Stimulated activated CD4-positive, alpha-beta T cell treated with anti-CD3 and anti-CD28 coated beads, Interleukin-4, amount 100 ng/mL, for 1 hour (primary cell): ENCODE data around the gene LRRC4C.

Experiments used
- DNase-seq: peaks from one replicate; pipeline ENCODE4 v3.0.0-alpha.2; 2020

The LRRC4C gene

GRCh38 chr11:41323446-41323845 is 136.0 kb downstream of the LRRC4C start:
- no peak for DNase-seq

GRCh38 chr11:41320653-41321052 is 138.8 kb downstream of the LRRC4C start:
- no peak for DNase-seq

- DNase-seq, result no peak
These were observed 139.2 kb downstream of the LRRC4C start for GRCh38 chr11:41320238-41320637.

GRCh38 chr11:41319434-41319833 is 140.0 kb downstream of the LRRC4C start:
- DNase-seq, result no peak

GRCh38 chr11:41316751-41317150 is 142.7 kb downstream of the LRRC4C start:
- no peak for DNase-seq

- DNase-seq, result no peak
These were observed 146.2 kb downstream of the LRRC4C start for GRCh38 chr11:41313226-41313625.

- DNase-seq, result no peak
These were observed 149.7 kb downstream of the LRRC4C start for GRCh38 chr11:41309716-41310115.

GRCh38 chr11:41309111-41309522 is 150.3 kb downstream of the LRRC4C start:
- DNase-seq, result no peak

- DNase-seq, result no peak
These were observed 151.2 kb downstream of the LRRC4C start for GRCh38 chr11:41308286-41308685.

GRCh38 chr11:41307296-41308080 is 152.0 kb downstream of the LRRC4C start:
- no peak for DNase-seq

GRCh38 chr11:41306431-41306830 is 153.0 kb downstream of the LRRC4C start:
- no peak for DNase-seq

GRCh38 chr11:41301023-41301422 is 158.4 kb downstream of the LRRC4C start:
- no peak for DNase-seq

GRCh38 chr11:41289408-41289807 is 170.0 kb downstream of the LRRC4C start:
- no peak for DNase-seq

- DNase-seq, result no peak
These were observed 172.7 kb downstream of the LRRC4C start for GRCh38 chr11:41286751-41287150.

- DNase-seq, result no peak
These were observed 175.1 kb downstream of the LRRC4C start for GRCh38 chr11:41284354-41284753.

GRCh38 chr11:41283191-41283930 is 176.1 kb downstream of the LRRC4C start:
- DNase-seq, result no peak

GRCh38 chr11:41282395-41282794 is 177.1 kb downstream of the LRRC4C start:
- DNase-seq, result no peak

- DNase-seq, result no peak
These were observed 178.2 kb downstream of the LRRC4C start for GRCh38 chr11:41281131-41281742.

GRCh38 chr11:41274831-41275230 is 184.6 kb downstream of the LRRC4C start:
- no peak for DNase-seq

GRCh38 chr11:41273908-41274307 is 185.5 kb downstream of the LRRC4C start:
- DNase-seq, result no peak

GRCh38 chr11:41267451-41267850 is 192.0 kb downstream of the LRRC4C start:
- DNase-seq, result no peak

GRCh38 chr11:41256041-41256440 is 203.4 kb downstream of the LRRC4C start:
- DNase-seq, result no peak

GRCh38 chr11:41254966-41255365 is 204.5 kb downstream of the LRRC4C start:
- DNase-seq, result no peak

GRCh38 chr11:41250408-41250935 is 209.0 kb downstream of the LRRC4C start:
- no peak for DNase-seq
